ENCODE data around the gene PLXDC1.
"Not testable (repeated sequence)": the region's sequence is repeated elsewhere in the genome, so short reads cannot be mapped to it uniquely, and the experiment has no call there.

Gene PLXDC1

GRCh38 chr17:39058524-39058923, 92.9 kb downstream of the PLXDC1 start (continued):
- TF ChIP-seq TSHZ2 (CRISPR knock-in tag; IDR thresholded peaks at IDR 0.05) (no peak), ZFP3 (CRISPR knock-in tag; IDR thresholded peaks at IDR 0.05) (no peak), PATZ1 (CRISPR knock-in tag; IDR thresholded peaks at IDR 0.05; ENCODE audit: borderline replicate concordance) (no peak), PPARA (CRISPR knock-in tag; IDR thresholded peaks at IDR 0.05; ENCODE audit: borderline replicate concordance) (no peak), ARNTL (CRISPR knock-in tag; IDR thresholded peaks at IDR 0.05; ENCODE audit: borderline replicate concordance, low read depth) (no peak), RARB (CRISPR knock-in tag; IDR thresholded peaks at IDR 0.05) (no peak), ESRRG (CRISPR knock-in tag; IDR thresholded peaks at IDR 0.05) (no peak)

- peak; percentile 39 for ATAC-seq
- TF ChIP-seq ZNF8 (CRISPR knock-in tag; IDR thresholded peaks at IDR 0.05) (no peak), GLIS3 (CRISPR knock-in tag; IDR thresholded peaks at IDR 0.05) (no peak), ZFP30 (CRISPR knock-in tag; IDR thresholded peaks at IDR 0.05) (no peak), TOX (CRISPR knock-in tag; IDR thresholded peaks at IDR 0.05; ENCODE audit: borderline replicate concordance) (no peak), ARNTL (CRISPR knock-in tag; IDR thresholded peaks at IDR 0.05; ENCODE audit: borderline replicate concordance, low read depth) (no peak), ZNF565 (CRISPR knock-in tag; conservative IDR thresholded peaks at IDR 0.05; ENCODE audit: low read depth) (no peak), RARB (CRISPR knock-in tag; IDR thresholded peaks at IDR 0.05) (no peak), ZC3H10 (CRISPR knock-in tag; IDR thresholded peaks at IDR 0.05) (no peak)
- TF ChIP-seq, protein P1, sequence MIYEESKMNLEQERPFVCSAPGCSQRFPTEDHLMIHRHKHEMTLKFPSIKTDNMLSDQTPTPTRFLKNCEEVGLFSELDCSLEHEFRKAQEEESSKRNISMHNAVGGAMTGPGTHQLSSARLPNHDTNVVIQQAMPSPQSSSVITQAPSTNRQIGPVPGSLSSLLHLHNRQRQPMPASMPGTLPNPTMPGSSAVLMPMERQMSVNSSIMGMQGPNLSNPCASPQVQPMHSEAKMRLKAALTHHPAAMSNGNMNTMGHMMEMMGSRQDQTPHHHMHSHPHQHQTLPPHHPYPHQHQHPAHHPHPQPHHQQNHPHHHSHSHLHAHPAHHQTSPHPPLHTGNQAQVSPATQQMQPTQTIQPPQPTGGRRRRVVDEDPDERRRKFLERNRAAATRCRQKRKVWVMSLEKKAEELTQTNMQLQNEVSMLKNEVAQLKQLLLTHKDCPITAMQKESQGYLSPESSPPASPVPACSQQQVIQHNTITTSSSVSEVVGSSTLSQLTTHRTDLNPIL (CRISPR knock-in tag; IDR thresholded peaks at IDR 0.05; ENCODE audit: low read depth) = no peak
These were observed 93.7 kb downstream of the PLXDC1 start for GRCh38 chr17:39057701-39058206.

DNA sequence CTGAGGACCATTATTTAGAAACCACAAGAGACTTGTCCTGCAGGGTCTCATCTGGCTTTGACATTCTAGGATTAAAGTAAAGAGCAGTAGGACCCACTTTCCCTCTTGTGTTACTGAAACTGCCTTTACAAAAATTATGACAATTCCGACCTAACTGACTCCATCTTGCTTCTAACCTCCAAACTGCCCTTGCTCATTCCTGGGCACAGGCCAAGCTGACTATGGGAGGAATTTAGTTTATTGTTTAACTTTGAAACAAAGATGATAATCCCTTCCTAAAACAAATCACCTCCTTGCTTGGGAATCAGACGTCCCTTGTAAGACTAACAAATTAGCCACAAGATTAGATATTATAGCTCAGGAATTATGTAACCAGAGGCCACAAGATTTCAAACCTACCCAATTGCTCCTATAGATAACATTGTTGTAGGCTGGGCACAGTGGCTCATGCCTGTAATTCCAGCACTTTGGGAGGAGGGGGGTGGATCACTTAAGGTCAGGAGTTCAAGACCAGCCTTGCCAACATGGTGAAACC, 97.3 kb downstream of the PLXDC1 start:
- no peak for ATAC-seq

DNA sequence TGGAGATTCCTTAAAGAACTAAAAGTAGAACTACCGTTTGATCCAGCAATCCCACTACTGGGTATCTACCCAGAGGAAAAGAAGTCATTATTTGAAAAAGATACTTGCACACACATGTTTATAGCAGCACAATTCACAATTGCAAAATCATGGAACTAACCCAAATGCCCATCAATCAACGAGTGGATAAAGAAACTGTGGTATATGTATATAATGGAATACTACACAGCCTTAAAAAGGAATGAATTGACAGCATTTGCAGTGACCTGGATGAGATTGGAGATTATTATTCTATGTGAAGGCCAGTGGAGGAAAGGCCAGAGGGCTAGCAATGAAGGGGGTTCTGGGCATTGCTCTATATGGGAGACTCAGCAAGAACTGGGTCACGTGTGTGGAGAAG, 99.0 kb downstream of the PLXDC1 start:
- not testable (repeated sequence) for ATAC-seq
- peak; percentile 90 for TF ChIP-seq ZNF8 (CRISPR knock-in tag; IDR thresholded peaks at IDR 0.05)

More for the DNA sequence above, 97.3 kb downstream of the PLXDC1 start:
- TF ChIP-seq TCF4 (CRISPR knock-in tag; IDR thresholded peaks at IDR 0.05; ENCODE audit: borderline replicate concordance) (no peak), ZFP3 (CRISPR knock-in tag; IDR thresholded peaks at IDR 0.05) (no peak)

- no peak for ATAC-seq
These were observed 100.3 kb downstream of the PLXDC1 start for GRCh38 chr17:39051001-39051585.

More at GRCh38 chr17:39051001-39051585, 100.3 kb downstream of the PLXDC1 start:
- TF ChIP-seq ZFP30 (CRISPR knock-in tag; IDR thresholded peaks at IDR 0.05) (no peak), TOX (CRISPR knock-in tag; IDR thresholded peaks at IDR 0.05; ENCODE audit: borderline replicate concordance) (no peak), TCF4 (CRISPR knock-in tag; IDR thresholded peaks at IDR 0.05; ENCODE audit: borderline replicate concordance) (no peak), ARNTL (CRISPR knock-in tag; IDR thresholded peaks at IDR 0.05; ENCODE audit: borderline replicate concordance, low read depth) (no peak), POU6F1 (CRISPR knock-in tag; IDR thresholded peaks at IDR 0.05; ENCODE audit: borderline replicate concordance, low read depth) (no peak), PATZ1 (CRISPR knock-in tag; IDR thresholded peaks at IDR 0.05; ENCODE audit: borderline replicate concordance) (no peak), RARB (CRISPR knock-in tag; IDR thresholded peaks at IDR 0.05) (no peak), ZNF565 (CRISPR knock-in tag; conservative IDR thresholded peaks at IDR 0.05; ENCODE audit: low read depth) (no peak), ZNF8 (CRISPR knock-in tag; IDR thresholded peaks at IDR 0.05) (no peak), GLIS3 (CRISPR knock-in tag; IDR thresholded peaks at IDR 0.05) (no peak)
- TF ChIP-seq, protein P1 (CRISPR knock-in tag; IDR thresholded peaks at IDR 0.05; ENCODE audit: low read depth) = no peak

Data from SK-N-SH treated with all-trans-retinoic acid at 6 μM for 48 hours (cell line).